Endodermal cell (in vitro differentiated cells): Measurements from ENCODE around the gene BCL2. TPM values are rescaled to one million over a fixed set of nuclear protein-coding genes. Genes with fewer than 3 reads are reported as not detected.

Experiments used
- DNase-seq: peaks from one replicate; pipeline ENCODE4 v3.0.0-alpha.2; 2017
- H3K27ac ChIP-seq: 2 replicates; pipeline ENCODE4 v1.5.1; 2013; ENCODE audit warnings: mild to moderate bottlenecking, low read depth, low read length, moderate library complexity
- H3K27me3 ChIP-seq: 2 replicates; pipeline ENCODE4 v1.6.1; 2013; ENCODE audit warnings: mild to moderate bottlenecking, low read length, moderate library complexity; ENCODE audit not compliant: insufficient read depth, control insufficient read depth, poor library complexity, severe bottlenecking
- H3K36me3 ChIP-seq: 2 replicates; pipeline ENCODE4 v1.7.0; 2013; ENCODE audit warnings: mild to moderate bottlenecking, low read length, moderate library complexity; ENCODE audit not compliant: control insufficient read depth, insufficient read depth
- H3K4me1 ChIP-seq: one replicate; pipeline ENCODE4 v1.7.0; 2013; ENCODE audit warnings: low read length; ENCODE audit not compliant: control insufficient read depth, insufficient read depth
- H3K4me3 ChIP-seq: 2 replicates; pipeline ENCODE4 v1.5.1; 2013; ENCODE audit warnings: mild to moderate bottlenecking, low read length, moderate library complexity
- H3K9ac ChIP-seq: 2 replicates; pipeline ENCODE4 v1.6.1; 2013; ENCODE audit warnings: mild to moderate bottlenecking, low read length, moderate library complexity; ENCODE audit not compliant: poor library complexity, severe bottlenecking; ENCODE audit errors: extremely low read depth
- H3K9me3 ChIP-seq: 2 replicates; pipeline ENCODE4 v1.6.1; 2013; ENCODE audit warnings: mild to moderate bottlenecking, low read length, moderate library complexity; ENCODE audit not compliant: control insufficient read depth
- H3K27ac Mint-ChIP-seq: 2 replicates; pipeline ENCODE4 v1.8.0; 2020; ENCODE audit warnings: mixed read lengths
- H3K27me3 Mint-ChIP-seq: 2 replicates; pipeline ENCODE4 v1.8.0; 2021; ENCODE audit warnings: mild to moderate bottlenecking, mixed read lengths; ENCODE audit not compliant: insufficient read depth
- H3K36me3 Mint-ChIP-seq: 2 replicates; pipeline ENCODE4 v1.8.0; 2020; ENCODE audit warnings: low read depth, mixed read lengths
- H3K4me1 Mint-ChIP-seq: 2 replicates; pipeline ENCODE4 v1.8.0; 2020; ENCODE audit warnings: mixed read lengths
- H3K4me3 Mint-ChIP-seq: 2 replicates; pipeline ENCODE4 v1.8.0; 2020; ENCODE audit warnings: mild to moderate bottlenecking, moderate library complexity, mixed read lengths
- H3K9me3 Mint-ChIP-seq: 2 replicates; pipeline ENCODE4 v1.8.0; 2020; ENCODE audit warnings: mild to moderate bottlenecking, mixed read lengths
- CTCF ChIP-seq: fragments of 200-600 bp; sonication (generic); conservative IDR thresholded peaks from 2 replicates; pipeline ENCODE4 v1.5.0; 2021; ENCODE audit warnings: antibody characterized with exemption, mild to moderate bottlenecking
- WGBS, 2 experiments: methylation state at CpG; one replicate each; pipeline versions ENCODE4 v1.1.5 to v1.1.7; 2013; ENCODE audit warnings: missing lambda C conversion rate in 2 of 2, mixed read lengths in 1 of 2; ENCODE audit not compliant: insufficient coverage in 1 of 2, insufficient read length in 1 of 2; 5-methylcytosine and 5-hydroxymethylcytosine counted together
- total RNA-seq, 2 donors: library from RNA; stranded (reverse); fragmentation: NEBNext Ultra II Directional in 1 of 2; extraction: Animal tissue kit (Norgen Biotek cat#: 25700) in 1 of 2; gene quantifications; 2 replicates in 1 of 2; 3 replicates in 1 of 2; pipeline ENCODE4 v1.2.1, GENCODE V29; 2021

Gene BCL2
- total RNA-seq, 2 donors from 2014 or later: 1.4 to 2.3 TPM

DNA sequence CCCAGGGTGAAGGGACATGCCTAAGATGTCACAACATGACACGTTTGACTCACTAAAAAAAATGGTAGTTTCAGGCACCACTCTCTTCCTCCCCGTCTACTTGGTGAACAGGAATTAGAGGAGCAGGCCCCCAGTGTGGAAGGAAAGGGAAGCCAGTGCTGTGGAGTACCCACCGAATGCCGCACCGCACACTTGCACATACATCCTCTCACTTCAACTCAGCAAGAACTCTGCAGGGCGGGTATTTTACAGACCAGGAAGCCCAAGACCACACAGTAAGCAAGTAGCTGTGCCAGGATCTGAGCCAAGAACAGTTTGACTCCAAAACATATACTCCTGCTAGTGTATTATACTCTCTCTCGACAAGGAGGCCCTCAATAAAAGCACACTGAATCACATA, 69.8 kb downstream of the BCL2 start:
- no peak overlapping the region for H3K27ac Mint-ChIP-seq
- H3K27ac ChIP-seq: no peak overlapping the region
- no peaks in the 10 kb centered on the region for H3K4me1 Mint-ChIP-seq
- H3K4me1 ChIP-seq: no peaks in the 10 kb centered on the region
- no peaks in the 10 kb centered on the region for H3K27me3 ChIP-seq
- no peaks in the 10 kb centered on the region for H3K27me3 Mint-ChIP-seq
- no peak overlapping the region for H3K9ac ChIP-seq
- no peak for DNase-seq
- 83 to 89% methylated on average over 3 to 7 of the region's 7 CpGs for WGBS, 2 experiments
- no peak overlapping the region for H3K4me3 ChIP-seq
- no peaks in the 10 kb centered on the region for H3K9me3 ChIP-seq
- TF ChIP-seq CTCF: no peak
- H3K36me3 Mint-ChIP-seq: no peaks in the 10 kb centered on the region
- H3K36me3 ChIP-seq: no peaks in the 10 kb centered on the region
- H3K4me3 Mint-ChIP-seq: no peak overlapping the region
- H3K9me3 Mint-ChIP-seq: peaks cover 4% of the 10 kb centered on the region

GRCh38 chr18:63247926-63248325, 71.6 kb downstream of the BCL2 start:
- Histone ChIP-seq H3K27ac (no peak overlapping the region), H3K36me3 (no peaks in the 10 kb centered on the region), H3K9me3 (no peaks in the 10 kb centered on the region), H3K27me3 (no peaks in the 10 kb centered on the region), H3K4me1 (no peaks in the 10 kb centered on the region), H3K9ac (no peak overlapping the region), H3K4me3 (no peak overlapping the region)
- H3K9me3 Mint-ChIP-seq: peaks cover 4% of the 10 kb centered on the region
- no peaks in the 10 kb centered on the region for H3K4me1 Mint-ChIP-seq
- no peaks in the 10 kb centered on the region for H3K27me3 Mint-ChIP-seq
- no peak for TF ChIP-seq CTCF
- H3K27ac Mint-ChIP-seq: no peak overlapping the region
- no peak for DNase-seq
- H3K36me3 Mint-ChIP-seq: no peaks in the 10 kb centered on the region
- no peak overlapping the region for H3K4me3 Mint-ChIP-seq
- 90 to 95% methylated on average over 4 of the region's 4 CpGs for WGBS, 2 experiments

GRCh38 chr18:63247506-63247905, 72.1 kb downstream of the BCL2 start:
- Histone ChIP-seq H3K9me3 (no peaks in the 10 kb centered on the region), H3K27ac (no peak overlapping the region), H3K4me3 (no peak overlapping the region), H3K27me3 (no peaks in the 10 kb centered on the region), H3K9ac (no peak overlapping the region), H3K4me1 (no peaks in the 10 kb centered on the region), H3K36me3 (no peaks in the 10 kb centered on the region)
- Mint-ChIP-seq H3K27ac (no peak overlapping the region), H3K9me3 (peaks cover 4% of the 10 kb centered on the region), H3K4me1 (no peaks in the 10 kb centered on the region), H3K36me3 (no peaks in the 10 kb centered on the region), H3K4me3 (no peak overlapping the region), H3K27me3 (no peaks in the 10 kb centered on the region)
- no peak for TF ChIP-seq CTCF
- DNase-seq: no peak
- 99 to 100% methylated on average over 1 to 3 of the region's 4 CpGs for WGBS, 2 experiments
